Tibial artery (tissue), 4 donors: Measurements from ENCODE around the gene SIGLEC15.

Experiments used
- DNase-seq, 2 donors: peaks; one replicate each; pipeline ENCODE4 v3.0.0-alpha.2; 2019
- H3K27ac ChIP-seq, 2 donors: fragments of 200-600 bp; sonication (generic) in 1 of 2; 1 replicate in 1 of 2; 2 replicates in 1 of 2; pipeline ENCODE4 v1.5.1; 2018 to 2019; ENCODE audit warnings: mild to moderate bottlenecking in 1 of 2
- H3K27me3 ChIP-seq, 2 donors: fragments of 200-600 bp; sonication (generic) in 1 of 2; one replicate each; pipeline versions ENCODE4 v1.5.1 to v1.6.0; 2016 to 2019
- H3K36me3 ChIP-seq, 3 donors: fragments of 200-600 bp; sonication (generic) in 2 of 3; one replicate each; pipeline ENCODE4 v1.5.1; 2016 to 2019; ENCODE audit warnings: mild to moderate bottlenecking in 2 of 3
- H3K4me1 ChIP-seq, 4 donors: fragments of 200-600 bp; sonication (generic) in 2 of 4; 1 replicate in 3 of 4; 2 replicates in 1 of 4; pipeline ENCODE4 v1.5.1; 2016 to 2019
- H3K4me3 ChIP-seq, 2 donors: fragments of 200-600 bp; sonication (generic) in 1 of 2; 1 replicate in 1 of 2; 2 replicates in 1 of 2; pipeline ENCODE4 v1.5.1; 2018 to 2019; ENCODE audit warnings: mild to moderate bottlenecking in 2 of 2
- H3K9me3 ChIP-seq, 3 donors: fragments of 200-600 bp; sonication (generic) in 1 of 3; one replicate each; pipeline ENCODE4 v1.5.1; 2016 to 2019
- CTCF ChIP-seq, 2 experiments: fragments of 200-600 bp in 1 of 2; fragments of 450-650 bp in 1 of 2; IDR thresholded peaks; one replicate each; pipeline ENCODE4 v1.5.1; 2017 to 2019; ENCODE audit warnings: antibody characterized with exemption in 2 of 2, mild to moderate bottlenecking in 1 of 2, moderate library complexity in 1 of 2
- intact Hi-C: fragments of 100-400 bp; cut with DNase I; formaldehyde crosslinking; loops from one replicate; pipeline ENCODE4 v1.15.0; 2023; ENCODE audit warnings: low total_unique reads

Gene SIGLEC15

GRCh38 chr18:45860492-45860891, 35.0 kb downstream of the SIGLEC15 start:
- H3K27ac ChIP-seq: no peak overlapping the region
- peaks cover 66 to 93% (median 86%) of the 10 kb centered on the region in 3 donors for H3K36me3 ChIP-seq
- intact Hi-C loops: no loop called here
- no peak for TF ChIP-seq CTCF (IDR thresholded peaks at IDR 0.05)
- no peak for DNase-seq
- no peaks in the 10 kb centered on the region for H3K4me1 ChIP-seq
- H3K4me3 ChIP-seq: no peak overlapping the region
- no peaks in the 10 kb centered on the region for H3K27me3 ChIP-seq
- H3K9me3 ChIP-seq: no peaks in the 10 kb centered on the region

DNA sequence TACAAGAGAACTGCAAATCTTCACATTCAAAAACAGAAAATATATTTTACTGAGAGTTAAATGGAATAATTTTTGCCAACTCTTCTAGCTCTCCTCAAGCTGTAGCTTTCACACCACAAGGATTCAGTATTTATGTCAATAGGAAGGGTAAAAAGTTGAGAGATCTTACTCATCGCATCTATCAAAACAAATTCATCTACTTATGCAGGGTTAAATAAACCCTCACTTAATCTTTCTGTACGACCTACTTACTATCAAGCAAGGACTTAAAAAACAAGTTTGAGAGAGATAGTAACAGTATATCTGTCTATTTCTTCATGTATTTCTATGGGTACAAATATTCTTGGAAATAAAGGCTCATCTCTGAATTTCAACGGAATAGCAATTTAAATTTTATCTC, 35.5 kb downstream of the SIGLEC15 start:
- intact Hi-C loops: no loop called here
- TF ChIP-seq CTCF (IDR thresholded peaks at IDR 0.05): no peak
- no peak overlapping the region for H3K27ac ChIP-seq
- H3K36me3 ChIP-seq: peaks cover 68 to 93% (median 86%) of the 10 kb centered on the region in 3 donors
- H3K27me3 ChIP-seq: no peaks in the 10 kb centered on the region
- no peak for DNase-seq
- H3K4me1 ChIP-seq: no peaks in the 10 kb centered on the region
- no peaks in the 10 kb centered on the region for H3K9me3 ChIP-seq
- no peak overlapping the region for H3K4me3 ChIP-seq

- Histone ChIP-seq H3K9me3 (no peaks in the 10 kb centered on the region), H3K36me3 (peaks cover 74 to 93% (median 88%) of the 10 kb centered on the region in 3 donors), H3K27me3 (no peaks in the 10 kb centered on the region), H3K4me3 (no peak overlapping the region), H3K4me1 (no peaks in the 10 kb centered on the region), H3K27ac (no peak overlapping the region)
- DNase-seq: no peak
- TF ChIP-seq CTCF (IDR thresholded peaks at IDR 0.05): no peak
- intact Hi-C loops: no loop called here
These were observed 36.5 kb downstream of the SIGLEC15 start for GRCh38 chr18:45861926-45862325.

DNA sequence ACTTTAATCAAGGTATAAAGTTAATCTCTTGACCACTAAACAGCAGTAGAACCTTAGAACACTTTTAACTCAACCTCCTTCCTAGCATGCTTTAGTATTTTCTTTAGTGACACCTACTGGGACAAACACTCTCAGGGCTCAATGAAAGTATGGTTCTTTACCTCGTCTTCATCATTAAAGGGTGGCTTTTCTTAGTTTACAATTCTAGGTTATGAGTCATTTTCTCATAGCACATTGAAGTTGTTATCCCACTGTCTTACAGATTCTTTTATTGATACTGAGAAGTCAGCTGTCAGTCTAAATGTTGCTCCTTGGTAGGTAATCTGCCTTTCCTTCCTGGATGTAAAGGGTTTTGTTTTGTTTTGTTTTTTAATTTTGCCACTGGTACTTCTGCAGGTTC, 38.0 kb downstream of the SIGLEC15 start:
- H3K4me1 ChIP-seq: no peaks in the 10 kb centered on the region
- intact Hi-C loops: no loop called here
- peaks cover 65 to 88% (median 85%) of the 10 kb centered on the region in 3 donors for H3K36me3 ChIP-seq
- H3K9me3 ChIP-seq: no peaks in the 10 kb centered on the region
- H3K27ac ChIP-seq: no peak overlapping the region
- no peaks in the 10 kb centered on the region for H3K27me3 ChIP-seq
- DNase-seq: no peak
- no peak overlapping the region for H3K4me3 ChIP-seq
- no peak for TF ChIP-seq CTCF (IDR thresholded peaks at IDR 0.05)

- no peak for TF ChIP-seq CTCF (IDR thresholded peaks at IDR 0.05)
- no peaks in the 10 kb centered on the region for H3K9me3 ChIP-seq
- no peak for DNase-seq
- intact Hi-C loops: no loop called here
- H3K36me3 ChIP-seq: peaks cover 59 to 82% (median 79%) of the 10 kb centered on the region in 3 donors
- H3K4me3 ChIP-seq: no peak overlapping the region
- no peak overlapping the region for H3K27ac ChIP-seq
- no peaks in the 10 kb centered on the region for H3K27me3 ChIP-seq
- H3K4me1 ChIP-seq: no peaks in the 10 kb centered on the region
These were observed 38.6 kb downstream of the SIGLEC15 start for GRCh38 chr18:45864081-45864480.

- Histone ChIP-seq H3K27ac (no peak overlapping the region), H3K4me3 (no peak overlapping the region), H3K36me3 (peaks cover 53 to 81% (median 72%) of the 10 kb centered on the region in 3 donors), H3K27me3 (no peaks in the 10 kb centered on the region), H3K4me1 (no peaks in the 10 kb centered on the region), H3K9me3 (no peaks in the 10 kb centered on the region)
- TF ChIP-seq CTCF (IDR thresholded peaks at IDR 0.05): no peak
- intact Hi-C loops: no loop called here
- DNase-seq: no peak
These were observed 40.0 kb downstream of the SIGLEC15 start for GRCh38 chr18:45865466-45865865.
